LNCAP (cell line): Measurements from ENCODE around the gene BPIFB2.

Experiments used
- TF ChIP-seq, protein P1 (sequence below): fragments of 450-650 bp; IDR thresholded peaks from 2 replicates; pipeline ENCODE4 v1.5.1; 2017; ENCODE audit warnings: mild to moderate bottlenecking

Gene BPIFB2

DNA sequence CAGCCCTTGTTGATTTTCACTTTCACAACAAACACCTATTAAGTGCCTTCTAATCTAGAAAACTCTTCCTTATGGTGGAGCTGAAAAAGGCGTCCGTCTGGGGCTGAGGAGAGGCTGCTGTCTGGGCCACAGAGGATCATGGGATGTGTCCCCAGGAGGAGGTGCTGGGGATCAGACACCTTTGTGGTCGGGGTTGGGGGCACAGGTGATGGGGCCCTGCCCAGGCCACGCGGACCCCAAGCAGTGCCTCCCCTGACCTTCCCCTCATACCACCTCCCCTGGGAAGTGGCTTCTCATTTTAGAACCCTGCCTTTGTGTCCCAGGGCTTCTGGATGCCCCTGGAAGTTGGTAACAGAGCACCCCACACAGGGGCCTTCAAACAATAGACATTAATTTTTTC lies 44.3 kb upstream of the BPIFB2 start:
- TF ChIP-seq, protein P1, sequence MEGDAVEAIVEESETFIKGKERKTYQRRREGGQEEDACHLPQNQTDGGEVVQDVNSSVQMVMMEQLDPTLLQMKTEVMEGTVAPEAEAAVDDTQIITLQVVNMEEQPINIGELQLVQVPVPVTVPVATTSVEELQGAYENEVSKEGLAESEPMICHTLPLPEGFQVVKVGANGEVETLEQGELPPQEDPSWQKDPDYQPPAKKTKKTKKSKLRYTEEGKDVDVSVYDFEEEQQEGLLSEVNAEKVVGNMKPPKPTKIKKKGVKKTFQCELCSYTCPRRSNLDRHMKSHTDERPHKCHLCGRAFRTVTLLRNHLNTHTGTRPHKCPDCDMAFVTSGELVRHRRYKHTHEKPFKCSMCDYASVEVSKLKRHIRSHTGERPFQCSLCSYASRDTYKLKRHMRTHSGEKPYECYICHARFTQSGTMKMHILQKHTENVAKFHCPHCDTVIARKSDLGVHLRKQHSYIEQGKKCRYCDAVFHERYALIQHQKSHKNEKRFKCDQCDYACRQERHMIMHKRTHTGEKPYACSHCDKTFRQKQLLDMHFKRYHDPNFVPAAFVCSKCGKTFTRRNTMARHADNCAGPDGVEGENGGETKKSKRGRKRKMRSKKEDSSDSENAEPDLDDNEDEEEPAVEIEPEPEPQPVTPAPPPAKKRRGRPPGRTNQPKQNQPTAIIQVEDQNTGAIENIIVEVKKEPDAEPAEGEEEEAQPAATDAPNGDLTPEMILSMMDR: no peak

DNA sequence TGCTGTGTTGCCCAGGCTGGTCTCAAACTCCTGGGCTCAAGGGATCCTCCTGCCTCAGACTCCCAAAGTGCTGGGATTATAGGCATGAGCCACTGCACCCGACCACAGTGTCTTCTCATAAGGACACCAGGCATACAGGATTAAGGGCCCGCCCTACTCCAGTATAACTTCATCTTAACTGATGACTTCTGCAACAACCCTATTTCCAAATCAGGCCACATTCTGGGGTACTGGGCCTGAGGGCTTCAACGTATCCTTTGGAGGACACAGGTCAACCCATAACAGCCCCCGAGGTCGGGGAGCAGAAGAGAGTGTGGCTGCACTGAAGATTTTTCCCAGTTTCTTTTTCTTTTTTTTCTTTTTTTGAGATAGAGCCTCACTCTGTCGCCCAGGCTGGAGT lies 42.9 kb upstream of the BPIFB2 start:
- TF ChIP-seq, protein P1: no peak

DNA sequence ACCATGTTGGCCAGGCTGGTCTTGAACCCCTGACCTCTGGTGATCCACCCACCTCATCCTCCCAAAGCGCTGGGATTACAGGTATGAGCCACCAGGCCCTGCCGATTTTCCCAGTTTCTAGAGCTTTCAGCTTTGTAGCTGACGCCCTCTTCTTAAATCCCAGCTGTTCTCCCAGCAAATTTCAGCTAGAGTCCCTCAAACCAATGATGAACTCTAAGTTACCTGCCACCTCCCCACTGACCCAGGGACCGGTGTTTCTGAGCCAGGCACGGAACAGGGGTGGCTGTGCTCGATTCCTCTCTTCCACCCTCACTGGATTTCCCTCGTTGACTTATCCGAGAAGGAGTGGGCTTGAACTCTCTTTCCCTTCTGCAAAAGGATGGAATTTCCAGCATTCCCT lies 42.4 kb upstream of the BPIFB2 start:
- TF ChIP-seq, protein P1: no peak

DNA sequence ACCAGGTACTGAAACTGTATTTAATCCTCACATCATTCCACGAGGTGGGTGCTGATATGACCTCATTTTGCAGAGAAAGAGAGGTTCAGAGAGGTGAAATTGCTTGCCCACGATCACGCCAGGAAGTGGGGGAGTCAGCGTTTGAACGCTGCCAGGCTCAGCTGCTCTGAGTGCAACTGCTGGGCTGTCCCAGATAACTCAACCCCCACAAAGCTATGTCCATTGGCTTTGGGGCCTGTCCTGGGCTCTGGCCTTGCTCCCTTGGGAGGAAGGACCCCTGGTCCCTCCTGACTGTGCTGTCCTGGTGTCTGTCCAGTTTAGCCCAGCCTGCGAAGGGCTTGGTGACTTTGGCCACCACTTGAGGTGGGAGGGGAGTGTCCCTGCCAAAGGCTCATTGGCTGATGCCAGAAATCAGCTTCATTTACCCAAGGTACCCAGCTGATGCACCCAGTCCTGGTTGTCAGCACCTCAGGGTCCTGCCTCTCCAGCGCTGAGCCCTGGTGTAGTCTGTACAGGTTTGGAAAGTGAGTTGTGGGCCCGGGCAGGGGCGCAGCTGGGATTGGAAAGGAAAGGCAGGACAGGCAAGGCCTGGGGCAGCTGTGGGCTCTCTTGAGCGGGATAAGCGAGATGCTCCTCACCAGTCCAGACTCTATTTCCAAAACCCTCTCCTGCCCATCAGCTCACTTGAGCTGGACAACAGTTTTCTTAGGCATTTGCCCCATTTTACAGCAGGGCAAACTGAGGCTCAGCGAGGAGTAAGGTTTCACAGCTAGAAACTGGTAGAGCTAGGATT lies 41.7 kb upstream of the BPIFB2 start:
- TF ChIP-seq, protein P1: no peak

DNA sequence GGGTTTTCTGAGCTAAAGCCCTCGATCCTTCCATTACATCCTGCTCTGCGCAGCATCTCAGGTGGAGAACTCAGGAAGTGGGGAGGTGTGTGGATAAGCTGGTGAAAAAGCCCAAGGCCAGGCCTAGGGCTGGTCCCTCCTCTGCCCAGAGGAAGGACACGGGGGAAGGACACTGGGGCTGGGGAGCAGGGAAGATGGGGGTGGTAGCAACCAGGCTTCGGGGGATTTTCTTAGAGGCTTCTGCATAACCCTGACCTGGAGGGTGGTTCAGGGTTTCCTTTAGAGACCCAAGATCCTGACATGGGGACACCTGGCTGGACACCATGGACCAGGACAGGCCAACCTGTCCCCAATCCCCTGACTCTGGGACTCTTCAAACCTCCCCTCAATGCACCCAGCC lies 41.1 kb upstream of the BPIFB2 start:
- TF ChIP-seq, protein P1: no peak

DNA sequence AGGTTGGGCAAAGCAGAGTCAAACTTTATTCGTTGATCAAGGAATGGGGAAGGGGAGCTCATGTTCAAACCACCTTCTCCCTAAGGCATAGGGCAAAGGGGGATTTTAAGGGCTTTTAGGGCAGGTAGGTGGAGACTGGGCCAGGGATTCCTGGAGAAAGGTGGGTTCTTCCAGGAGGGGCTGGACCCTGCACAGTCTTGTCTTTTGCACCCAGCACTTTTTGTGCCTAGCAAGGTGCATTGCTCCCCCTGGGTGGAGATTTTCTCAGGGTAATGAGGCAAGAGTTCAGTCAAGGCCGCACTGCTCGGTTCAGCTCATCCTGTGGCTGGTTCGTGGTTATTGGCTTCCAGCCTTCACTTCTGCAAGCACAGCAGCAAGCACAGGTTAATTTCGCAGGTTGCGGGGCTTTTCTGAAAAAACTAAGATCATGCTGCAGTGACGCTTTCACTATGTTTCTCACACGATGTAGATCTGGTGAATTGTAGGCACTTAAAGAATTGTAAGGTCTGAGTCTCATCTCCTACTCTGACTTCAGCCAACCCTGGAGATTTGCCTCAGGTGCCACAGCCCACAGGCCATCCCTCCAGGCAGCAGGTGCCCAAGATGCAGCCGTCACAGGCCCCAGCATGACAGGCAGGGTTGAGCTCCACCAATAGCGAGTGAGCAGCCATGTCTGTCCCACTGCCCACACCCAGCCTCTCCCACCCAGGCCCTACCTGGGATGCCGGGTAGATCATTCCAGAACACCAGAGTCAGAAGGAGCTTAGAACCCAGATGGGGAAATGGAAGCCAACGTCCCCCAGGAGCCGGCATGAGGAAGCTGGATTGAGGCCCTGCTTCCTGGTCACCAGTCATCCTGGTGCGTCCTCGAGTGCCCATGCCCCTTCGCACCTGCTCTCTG lies 40.4 kb upstream of the BPIFB2 start:
- TF ChIP-seq, protein P1: no peak

DNA sequence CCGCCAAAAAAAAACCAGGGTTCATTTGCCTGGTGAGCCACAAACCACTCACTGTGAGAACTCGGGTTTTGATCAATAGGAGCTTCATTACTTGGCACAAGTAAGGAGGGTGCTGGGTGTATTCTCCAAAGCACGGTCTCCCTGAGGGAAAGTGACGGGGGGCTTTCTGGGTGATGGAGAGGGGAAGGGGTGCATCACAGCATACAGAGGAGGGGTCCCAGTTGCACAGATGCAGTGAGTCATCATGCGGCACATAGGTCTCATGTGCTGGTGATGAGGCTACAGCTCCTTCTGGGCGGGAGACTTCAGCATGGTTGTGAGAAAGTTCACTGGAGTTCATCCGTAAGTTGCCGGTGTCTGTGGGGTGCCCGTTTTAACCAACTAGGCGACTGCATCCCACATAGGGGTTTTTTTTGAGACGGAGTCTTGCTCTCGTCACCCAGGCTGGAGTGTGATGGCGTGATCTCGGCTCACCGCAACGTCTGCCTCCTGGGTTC lies 39.5 kb upstream of the BPIFB2 start:
- TF ChIP-seq, protein P1: no peak
